Endothelial cell of umbilical vein (primary cell): ENCODE data around the gene PROCA1. TPM values are rescaled to one million over a fixed set of nuclear protein-coding genes. Genes with fewer than 3 reads are reported as not detected.

Experiments
- BruUV-seq: library from RNA; stranded (reverse); fragments of 400-500 nt; replicated peaks from 2 replicates; lab custom pipeline; 2021; lab: Mats Ljungman, UMichigan
- CTCF ChIA-PET: fragments of 300-600, 350-600 bp; sonication (Branson Sonifier 250); formaldehyde crosslinking; loops from one replicate; lab custom pipeline; 2021; ENCODE audit warnings: antibody characterized with exemption, inconsistent platforms; lab: Charles Lee
- POLR2A ChIA-PET: fragments of 300-600, 350-600 bp; sonication (Branson Sonifier 250); formaldehyde crosslinking; loops from one replicate; lab custom pipeline; 2021; ENCODE audit warnings: antibody characterized with exemption, inconsistent platforms; lab: Charles Lee
- DNase-seq: peaks from one replicate; pipeline ENCODE4 v3.0.0-alpha.2; 2011; ENCODE audit warnings: low read depth, low spot score
- FAIRE-seq: peaks from 2 replicates; lab custom pipeline; 2011; peaks lifted over from hg19 to GRCh38; lab: Jason Lieb, UNC
- H2AFZ ChIP-seq: 2 replicates; pipeline ENCODE4 v1.6.0; 2012; ENCODE audit warnings: low read depth, low read length, control low read depth, inconsistent platforms
- H3K27ac ChIP-seq: 2 replicates; pipeline ENCODE4 v1.5.1; 2011; ENCODE audit warnings: low read depth, mild to moderate bottlenecking, control low read depth, low read length, moderate library complexity; ENCODE audit not compliant: insufficient read depth
- H3K27me3 ChIP-seq, 2 experiments: 2 replicates each; pipeline versions ENCODE4 v1.6.0 to v1.6.1; 2011; ENCODE audit warnings: low read length in 2 of 2, mixed read lengths in 1 of 2; ENCODE audit not compliant: control insufficient read depth in 2 of 2, insufficient read depth in 2 of 2
- H3K36me3 ChIP-seq, 2 experiments: 2 replicates in 1 of 2; 3 replicates in 1 of 2; pipeline ENCODE4 v1.5.1; 2011; ENCODE audit warnings: low read length in 2 of 2, mild to moderate bottlenecking in 1 of 2, moderate library complexity in 1 of 2; ENCODE audit not compliant: control insufficient read depth in 2 of 2, insufficient read depth in 2 of 2; ENCODE audit errors: extremely low read depth in 1 of 2
- H3K4me1 ChIP-seq: 3 replicates; pipeline ENCODE4 v1.5.1; 2011; ENCODE audit warnings: mild to moderate bottlenecking, low read length; ENCODE audit not compliant: control insufficient read depth, insufficient read depth; ENCODE audit errors: extremely low read depth
- H3K4me2 ChIP-seq: 2 replicates; pipeline ENCODE4 v1.6.1; 2011; ENCODE audit warnings: low read length, control low read depth, mixed read lengths; ENCODE audit not compliant: insufficient read depth
- H3K4me3 ChIP-seq, 3 experiments: fragments of 200-600 bp in 1 of 3; sonication (generic), shearing (Covaris generic) in 1 of 3; replicated peaks in 1 of 3; 2 replicates each; pipeline ENCODE4 v1.5.1; 2011 to 2016; ENCODE audit warnings: control low read depth in 3 of 3, low read length in 3 of 3, mild to moderate bottlenecking in 2 of 3, inconsistent platforms in 1 of 3, low read depth in 1 of 3, moderate library complexity in 1 of 3; ENCODE audit not compliant: insufficient read depth in 1 of 3
- H3K79me2 ChIP-seq: 2 replicates; pipeline ENCODE4 v1.6.0; 2012; ENCODE audit warnings: low read length, inconsistent platforms; ENCODE audit not compliant: control insufficient read depth, insufficient read depth
- H3K9ac ChIP-seq: replicated peaks from 2 replicates; pipeline ENCODE3; 2011; ENCODE audit warnings: low read length, control low read depth; ENCODE audit not compliant: insufficient read depth; ENCODE audit errors: extremely low read depth
- H3K9me1 ChIP-seq: replicated peaks from 3 replicates; pipeline ENCODE4 v1.6.0; 2011; ENCODE audit warnings: mild to moderate bottlenecking, low read length; ENCODE audit not compliant: control insufficient read depth, insufficient read depth; ENCODE audit errors: extremely low read depth
- H3K9me3 ChIP-seq: replicated peaks from 2 replicates; pipeline ENCODE4 v1.5.1; 2012; ENCODE audit warnings: low read length, inconsistent platforms; ENCODE audit not compliant: control insufficient read depth, insufficient read depth
- H4K20me1 ChIP-seq: replicated peaks from 2 replicates; pipeline ENCODE3; 2011; ENCODE audit warnings: mild to moderate bottlenecking, low read length; ENCODE audit not compliant: control insufficient read depth, insufficient read depth; ENCODE audit errors: extremely low read depth
- CTCF ChIP-seq, 2 donors: IDR thresholded peaks; 1 replicate in 1 of 2; 2 replicates in 1 of 2; pipeline ENCODE4 v1.5.1; 2011; ENCODE audit warnings: low read length in 2 of 2, mild to moderate bottlenecking in 2 of 2, moderate library complexity in 2 of 2, control low read depth in 1 of 2, inconsistent platforms in 1 of 2, low read depth in 1 of 2; ENCODE audit not compliant: insufficient read depth in 1 of 2; ENCODE audit errors: extremely low read depth in 1 of 2
- EZH2 ChIP-seq: IDR thresholded peaks from 2 replicates; pipeline ENCODE4 v1.6.1; 2012; ENCODE audit warnings: borderline replicate concordance, low read depth, mild to moderate bottlenecking, moderate library complexity, low read length, inconsistent platforms; ENCODE audit not compliant: severe bottlenecking
- FOS ChIP-seq: IDR thresholded peaks from 2 replicates; pipeline ENCODE4 v1.6.1; 2011; ENCODE audit warnings: mild to moderate bottlenecking, low read length, moderate library complexity, borderline replicate concordance; ENCODE audit not compliant: insufficient read depth
- GATA2 ChIP-seq: IDR thresholded peaks from 2 replicates; pipeline ENCODE4 v1.7.0; 2011; ENCODE audit warnings: low read depth, mild to moderate bottlenecking, moderate library complexity, mixed read lengths, low read length; ENCODE audit not compliant: insufficient read length, insufficient read depth
- JUN ChIP-seq: IDR thresholded peaks from 2 replicates; pipeline ENCODE4 v1.6.1; 2011; ENCODE audit warnings: borderline replicate concordance, low read depth; ENCODE audit not compliant: insufficient read length, insufficient read depth
- MAX ChIP-seq: IDR thresholded peaks from 2 replicates; pipeline ENCODE4 v1.6.1; 2011; ENCODE audit not compliant: insufficient read depth, insufficient read length
- MYC ChIP-seq: IDR thresholded peaks from one replicate; pipeline ENCODE4 v1.6.1; 2011; ENCODE audit warnings: mild to moderate bottlenecking, low read depth, low read length
- POLR2A ChIP-seq: IDR thresholded peaks from 2 replicates; pipeline ENCODE4 v1.6.1; 2012; ENCODE audit warnings: low read depth, mild to moderate bottlenecking, control low read depth, low read length
- POLR2AphosphoS5 ChIP-seq: IDR thresholded peaks from 2 replicates; pipeline ENCODE4 v1.6.1; 2012; ENCODE audit warnings: low read depth, mild to moderate bottlenecking, control low read depth, low read length, moderate library complexity; ENCODE audit not compliant: insufficient read depth
- dilution Hi-C: fragments of 300-500 bp; cut with MboI; formaldehyde crosslinking; loops from one replicate; pipeline ENCODE4 v1.15.0; 2019; ENCODE audit warnings: low sequenced_read_pairs; ENCODE audit not compliant: extremely low pct_ligation_motif_present
- intact Hi-C: fragments of 100-400 bp; cut with micrococcal nuclease; formaldehyde crosslinking; loops from one replicate; pipeline ENCODE4 v1.10.0; 2022
- polyA plus RNA-seq, 4 experiments: library from polyadenylated mRNA; depleted of rRNA in 3 of 4; stranded (reverse) in 3 of 4; unstranded in 1 of 4; fragments of >200 nt; gene quantifications; 2 replicates each; pipeline versions ENCODE4 v1.2.1 to v1.2.3, GENCODE V29; 2011 to 2012; ENCODE audit warnings: missing spikeins in 1 of 4
- total RNA-seq: library from RNA; stranded (reverse); gene quantifications from 2 replicates; pipeline ENCODE4 v1.2.3, GENCODE V29; 2021

Gene PROCA1
- total and polyA plus RNA-seq, 2 donors (not counting 3 experiments of a cell fraction or from before 2014, with no cell fraction given): 2.0 to 2.1 TPM

- Histone ChIP-seq H3K4me3 (no peak overlapping the region), H3K27me3 (no peaks in the 10 kb centered on the region), H4K20me1 (no peaks in the 10 kb centered on the region), H3K9me3 (no peaks in the 10 kb centered on the region), H3K79me2 (no peaks in the 10 kb centered on the region), H3K27ac (no peak overlapping the region), H3K4me2 (no peak overlapping the region), H2AFZ (no peak overlapping the region), H3K9me1 (no peaks in the 10 kb centered on the region), H3K4me1 (no peaks in the 10 kb centered on the region), H3K9ac (no peak overlapping the region), H3K36me3 (peaks cover 21 to 75% of the 10 kb centered on the region in 2 experiments)
- dilution Hi-C loops: no loop called here
- no peak for TF ChIP-seq POLR2A
- TF ChIP-seq POLR2AphosphoS5: no peak
- no peak for TF ChIP-seq MAX
- no peak for TF ChIP-seq GATA2
- TF ChIP-seq FOS: no peak
- no peak for TF ChIP-seq CTCF (IDR thresholded peaks at IDR 0.05; ENCODE audit: extremely low read depth in 1 of 2, insufficient read depth in 1 of 2, low read depth in 1 of 2, low read length in 2 of 2)
- TF ChIP-seq MYC: no peak
- TF ChIP-seq JUN: no peak
- no peak for TF ChIP-seq EZH2
- intact Hi-C loops: no loop called here
- CTCF ChIA-PET: interaction anchor here (0.9 kb wide), 1 partner anchor 10 kb away, joined by 3 read pairs; no protein-coding TSS in a partner anchor
- no TSS peak for BruUV-seq
- DNase-seq (no peak), FAIRE-seq (no peak)
- POLR2A ChIA-PET: no interaction called here
These were observed 13.3 kb downstream of the PROCA1 start for GRCh38 chr17:28698253-28698941.
